Caco-2 (cell line): ENCODE data around the gene AFMID. TPM values are rescaled to one million over a fixed set of nuclear protein-coding genes. Genes with fewer than 3 reads are reported as not detected.

Source experiments
- BruUV-seq: library from RNA; stranded (reverse); fragments of 400-500 nt; replicated peaks from 2 replicates; lab custom pipeline; 2021; lab: Mats Ljungman, UMichigan
- CTCF ChIA-PET: fragments of 300-600 bp; sonication (Branson Sonifier 250); formaldehyde crosslinking; loops from one replicate; lab custom pipeline; 2022; ENCODE audit warnings: antibody characterized with exemption; lab: Charles Lee
- POLR2A ChIA-PET: fragments of 300-600 bp; sonication (Branson Sonifier 250); formaldehyde crosslinking; loops from one replicate; lab custom pipeline; 2022; ENCODE audit warnings: antibody characterized with exemption; lab: Charles Lee
- DNase-seq, 2 experiments: peaks; one replicate each; pipeline versions ENCODE4 v3.0.0 to v3.0.0-alpha.2; 2020 to 2022
- H3K27me3 ChIP-seq: replicated peaks from 2 replicates; pipeline ENCODE4 v1.6.0; 2011; ENCODE audit warnings: low read length; ENCODE audit not compliant: control insufficient read depth, insufficient read depth
- H3K36me3 ChIP-seq: 2 replicates; pipeline ENCODE4 v1.5.1; 2011; ENCODE audit warnings: low read length; ENCODE audit not compliant: control insufficient read depth, insufficient read depth
- H3K4me1 ChIP-seq: fragments of 250-450 bp; sonication (Bioruptor Pico); 2 replicates; pipeline ENCODE4 v1.5.1; 2020; ENCODE audit warnings: mild to moderate bottlenecking
- H3K4me3 ChIP-seq: 2 replicates; pipeline ENCODE4 v1.5.1; 2011; ENCODE audit warnings: low read depth, mild to moderate bottlenecking, control low read depth, low read length
- H3K9me3 ChIP-seq: fragments of 250-450 bp; sonication (Bioruptor Pico); 2 replicates; pipeline ENCODE4 v1.5.1; 2020; ENCODE audit warnings: mild to moderate bottlenecking, moderate library complexity
- H3K27ac Mint-ChIP-seq: one replicate; pipeline ENCODE4 v1.8.0; 2022; ENCODE audit warnings: mixed read lengths; ENCODE audit not compliant: unreplicated experiment
- H3K27me3 Mint-ChIP-seq: one replicate; pipeline ENCODE4 v1.8.0; 2022; ENCODE audit warnings: mixed read lengths; ENCODE audit not compliant: insufficient read depth, unreplicated experiment
- H3K36me3 Mint-ChIP-seq: one replicate; pipeline ENCODE4 v1.8.0; 2022; ENCODE audit warnings: mild to moderate bottlenecking, mixed read lengths; ENCODE audit not compliant: insufficient read depth, unreplicated experiment
- H3K4me1 Mint-ChIP-seq: one replicate; pipeline ENCODE4 v1.8.0; 2022; ENCODE audit warnings: low read depth, mixed read lengths; ENCODE audit not compliant: unreplicated experiment
- H3K4me3 Mint-ChIP-seq: one replicate; pipeline ENCODE4 v1.8.0; 2022; ENCODE audit warnings: mild to moderate bottlenecking, moderate library complexity, mixed read lengths; ENCODE audit not compliant: unreplicated experiment
- H3K9me3 Mint-ChIP-seq: one replicate; pipeline ENCODE4 v1.8.0; 2022; ENCODE audit warnings: mixed read lengths; ENCODE audit not compliant: unreplicated experiment
- CTCF ChIP-seq, 2 experiments: fragments of 200-600 bp in 1 of 2; IDR thresholded peaks; 1 replicate in 1 of 2; 2 replicates in 1 of 2; pipeline versions ENCODE4 v1.5.1 to v1.8.0; 2011 to 2022; ENCODE audit warnings: antibody characterized with exemption in 1 of 2, control low read depth in 1 of 2, inconsistent platforms in 1 of 2, low read depth in 1 of 2, low read length in 1 of 2, mild to moderate bottlenecking in 1 of 2, moderate library complexity in 1 of 2; ENCODE audit not compliant: insufficient read depth in 1 of 2, severe bottlenecking in 1 of 2, unreplicated experiment in 1 of 2
- intact Hi-C: fragments of 100-400 bp; cut with micrococcal nuclease; formaldehyde crosslinking; loops from one replicate; pipeline ENCODE4 v1.10.0; 2022; ENCODE audit not compliant: unreplicated experiment
- total RNA-seq: library from RNA; stranded (reverse); gene quantifications from 2 replicates; pipeline ENCODE4 v1.2.3, GENCODE V29; 2022

AFMID gene
- total RNA-seq, 1 experiment from 2014 or later, result 83.0 TPM

GRCh38 chr17:78166416-78166815 lies 20.7 kb upstream of the AFMID start:
- DNase-seq, result no peak
- H3K4me3 ChIP-seq, result no peak overlapping the region
- H3K4me1 ChIP-seq, result peaks cover 11% of the 10 kb centered on the region
- ChIA-PET POLR2A (no interaction called here), CTCF (no interaction called here)
- intact Hi-C loops, result loop anchor here (5.0 kb wide), 1 partner anchor 39 kb away; the partner anchor contains the start of gene TMC6
- Mint-ChIP-seq H3K27me3 (no peaks in the 10 kb centered on the region), H3K36me3 (peaks cover 34% of the 10 kb centered on the region), H3K4me3 (no peak overlapping the region), H3K4me1 (no peaks in the 10 kb centered on the region), H3K27ac (no peak overlapping the region), H3K9me3 (no peaks in the 10 kb centered on the region)
- no TSS peak for BruUV-seq
- H3K36me3 ChIP-seq, result no peaks in the 10 kb centered on the region
- H3K9me3 ChIP-seq, result no peaks in the 10 kb centered on the region
- H3K27me3 ChIP-seq, result no peaks in the 10 kb centered on the region
- peak in 1 of 2 experiments; percentile 8 for TF ChIP-seq CTCF (IDR thresholded peaks at IDR 0.05; ENCODE audit: insufficient read depth in 1 of 2, low read depth in 1 of 2, low read length in 1 of 2, severe bottlenecking in 1 of 2, unreplicated experiment in 1 of 2)

- POLR2A ChIA-PET, result interaction anchor here (1.9 kb wide), 1 partner anchor 18 kb away, joined by 12 read pairs; the partner anchor contains the start of genes AFMID and TK1
- Histone ChIP-seq H3K36me3 (no peaks in the 10 kb centered on the region; the same call in 1 of the 2 replicates), H3K27me3 (no peaks in the 10 kb centered on the region), H3K4me3 (peak within 1 kb of the TSS; percentile 95), H3K4me1 (peaks cover 20% of the 10 kb centered on the region), H3K9me3 (no peaks in the 10 kb centered on the region)
- peak; percentile 87 to 97 for DNase-seq
- no peak for TF ChIP-seq CTCF (IDR thresholded peaks at IDR 0.05; ENCODE audit: insufficient read depth in 1 of 2, low read depth in 1 of 2, low read length in 1 of 2, severe bottlenecking in 1 of 2, unreplicated experiment in 1 of 2)
- Mint-ChIP-seq H3K4me1 (peaks cover 14% of the 10 kb centered on the region), H3K9me3 (no peaks in the 10 kb centered on the region), H3K36me3 (peaks cover 54% of the 10 kb centered on the region), H3K27ac (peak within 1 kb of the TSS; percentile 77), H3K27me3 (no peaks in the 10 kb centered on the region), H3K4me3 (peak within 1 kb of the TSS; percentile 76)
- intact Hi-C loops, result loop anchor here (2.0 to 5.0 kb wide), 2 partner anchors 18 to 41 kb away; partner anchors contain the start of genes AFMID, TK1 and TMC6
- BruUV-seq, result no TSS peak
- CTCF ChIA-PET, result interaction anchor here (0.6 to 1.4 kb wide), 2 partner anchors 33 to 40 kb away, joined by 6 to 9 read pairs; partner anchors contain the start of gene TMC6
Measured at GRCh38 chr17:78168242-78168902, 18.8 kb upstream of the AFMID start, which contains the start of gene SYNGR2. Gene SYNGR2, plus strand, starts transcription at chr17:78168581. Its CDS starts 36 bp downstream, at chr17:78168617.
